HG03108 (cell line): Measurements from ENCODE around the gene COP1.
"Not testable (repeated sequence)": the region's sequence is repeated elsewhere in the genome, so short reads cannot be mapped to it uniquely, and the experiment has no call there.

ENCODE experiments used
- ATAC-seq: cut with Tn5 transposase; IDR thresholded peaks from one replicate; pipeline ENCODE4 v1.9.1; 2021; ENCODE audit warnings: moderate library complexity; ENCODE audit not compliant: unreplicated experiment

The COP1 gene

GRCh38 chr1:176136891-176137290 lies 70.2 kb downstream of the COP1 start:
- ATAC-seq: no peak

- ATAC-seq: no peak
Measured at GRCh38 chr1:176134666-176135065, 72.4 kb downstream of the COP1 start.

GRCh38 chr1:176122282-176122681 lies 84.8 kb downstream of the COP1 start:
- ATAC-seq: no peak

- ATAC-seq: peak; percentile 56
Measured at GRCh38 chr1:176119549-176119948, 87.5 kb downstream of the COP1 start.

GRCh38 chr1:176118985-176119384 lies 88.1 kb downstream of the COP1 start:
- ATAC-seq: no peak

GRCh38 chr1:176111835-176112234 lies 95.3 kb downstream of the COP1 start:
- no peak for ATAC-seq

- no peak for ATAC-seq
Measured at GRCh38 chr1:176110203-176110602, 96.9 kb downstream of the COP1 start.

GRCh38 chr1:176102768-176103350 lies 104.2 kb downstream of the COP1 start:
- ATAC-seq: no peak

GRCh38 chr1:176101951-176102642 lies 105.0 kb downstream of the COP1 start:
- ATAC-seq: no peak

GRCh38 chr1:176098560-176098959 lies 108.5 kb downstream of the COP1 start:
- ATAC-seq: no peak

- ATAC-seq: no peak
Measured at GRCh38 chr1:176096015-176096414, 111.1 kb downstream of the COP1 start.

- ATAC-seq: no peak
Measured at GRCh38 chr1:176090766-176091165, 116.3 kb downstream of the COP1 start.

- not testable (repeated sequence) for ATAC-seq
Measured at GRCh38 chr1:176087746-176088145, 119.3 kb downstream of the COP1 start.

GRCh38 chr1:176073524-176074157 lies 133.4 kb downstream of the COP1 start:
- ATAC-seq: peak; percentile 64

GRCh38 chr1:176068901-176069300 lies 138.2 kb downstream of the COP1 start:
- no peak for ATAC-seq

- no peak for ATAC-seq
Measured at GRCh38 chr1:176068256-176068655, 138.8 kb downstream of the COP1 start.

- no peak for ATAC-seq
Measured at GRCh38 chr1:176066709-176067108, 140.4 kb downstream of the COP1 start.

GRCh38 chr1:176058686-176059085 lies 148.4 kb downstream of the COP1 start:
- no peak for ATAC-seq

GRCh38 chr1:176056312-176056711 lies 150.8 kb downstream of the COP1 start:
- ATAC-seq: no peak

- no peak for ATAC-seq
Measured at GRCh38 chr1:176055398-176055797, 151.7 kb downstream of the COP1 start.

- no peak for ATAC-seq
Measured at GRCh38 chr1:176051902-176052518, 155.1 kb downstream of the COP1 start.

- ATAC-seq: no peak
Measured at GRCh38 chr1:176051402-176051801, 155.7 kb downstream of the COP1 start.
